GM21360 (cell line): ENCODE results near the gene LEF1.

ENCODE experiments used
- ATAC-seq: cut with Tn5 transposase; IDR thresholded peaks from one replicate; pipeline ENCODE4 v1.9.1; 2021; ENCODE audit warnings: mild to moderate bottlenecking, moderate library complexity; ENCODE audit not compliant: unreplicated experiment

Gene LEF1

GRCh38 chr4:108004646-108005045 lies 164.1 kb downstream of the LEF1 start:
- ATAC-seq, result no peak

GRCh38 chr4:108003982-108004515 lies 164.7 kb downstream of the LEF1 start:
- ATAC-seq, result no peak

- ATAC-seq, result no peak
These were observed 167.1 kb downstream of the LEF1 start for GRCh38 chr4:108001540-108002135.

GRCh38 chr4:107999932-108000539 lies 168.7 kb downstream of the LEF1 start:
- ATAC-seq, result no peak

- no peak for ATAC-seq
These were observed 170.9 kb downstream of the LEF1 start for GRCh38 chr4:107997794-107998193.
